Fibroblast of mammary gland (primary cell): Measurements from ENCODE around the gene MYO1E.
A peak's percentile ranks its signal among the peaks of the same experiment; 100 is the strongest.

Experiments
- DNase-seq: peaks from one replicate; pipeline ENCODE4 v3.0.0-alpha.2; 2010; ENCODE audit warnings: low read depth
- H3K4me3 ChIP-seq: 2 replicates; pipeline ENCODE4 v1.5.1; 2011; ENCODE audit warnings: low read depth, mild to moderate bottlenecking, low read length, moderate library complexity; ENCODE audit not compliant: control insufficient read depth
- CTCF ChIP-seq: conservative IDR thresholded peaks from 2 replicates; pipeline ENCODE4 v1.5.1; 2011; ENCODE audit warnings: low read depth, low read length, inconsistent platforms; ENCODE audit not compliant: control insufficient read depth, insufficient read depth

Gene MYO1E

GRCh38 chr15:59120937-59121336 is 251.7 kb downstream of the MYO1E start:
- no peak overlapping the region for H3K4me3 ChIP-seq
- TF ChIP-seq CTCF = no peak
- DNase-seq = no peak

GRCh38 chr15:59119625-59120024 is 253.0 kb downstream of the MYO1E start:
- H3K4me3 ChIP-seq = no peak overlapping the region
- TF ChIP-seq CTCF = no peak

GRCh38 chr15:59116771-59117170 is 255.9 kb downstream of the MYO1E start:
- no peak overlapping the region for H3K4me3 ChIP-seq
- no peak for DNase-seq
- no peak for TF ChIP-seq CTCF

More at GRCh38 chr15:59119625-59120024, 253.0 kb downstream of the MYO1E start:
- DNase-seq = no peak

GRCh38 chr15:59116141-59116540 is 256.5 kb downstream of the MYO1E start:
- peak; percentile 32 for DNase-seq
- no peak overlapping the region for H3K4me3 ChIP-seq

GRCh38 chr15:59115047-59115446 is 257.6 kb downstream of the MYO1E start:
- H3K4me3 ChIP-seq = no peak overlapping the region
- no peak for TF ChIP-seq CTCF
- peak; percentile 15 for DNase-seq

More at GRCh38 chr15:59116141-59116540, 256.5 kb downstream of the MYO1E start:
- no peak for TF ChIP-seq CTCF

- TF ChIP-seq CTCF = no peak
- no peak overlapping the region for H3K4me3 ChIP-seq
Measured at GRCh38 chr15:59111251-59111650, 261.4 kb downstream of the MYO1E start.

GRCh38 chr15:59105854-59106253 is 266.8 kb downstream of the MYO1E start:
- H3K4me3 ChIP-seq = peak overlapping the region; percentile 91
- peak; percentile 23 for TF ChIP-seq CTCF
- no peak for DNase-seq

More at GRCh38 chr15:59111251-59111650, 261.4 kb downstream of the MYO1E start:
- DNase-seq = no peak
